ENCODE measurements around the gene LRCH1.

GRCh38 chr13:46745706-46746105 is 192.7 kb downstream of the LRCH1 start:
- no peak for TF ChIP-seq CTCF (IDR thresholded peaks at IDR 0.05)
- no peak for TF ChIP-seq POLR2AphosphoS5 (IDR thresholded peaks at IDR 0.05)
- TF ChIP-seq POLR2A (IDR thresholded peaks at IDR 0.05): no peak
